Stimulated activated CD4-positive, alpha-beta T cell treated with anti-CD3 and anti-CD28 coated beads, Interleukin-12 subunit alpha, Interleukin-12 subunit beta, amount 100 ng/mL, for 4 hours (primary cell): ENCODE data around the gene SPON1.

Experiments
- DNase-seq: peaks from one replicate; pipeline ENCODE4 v3.0.0-alpha.2; 2020

The SPON1 gene

DNA sequence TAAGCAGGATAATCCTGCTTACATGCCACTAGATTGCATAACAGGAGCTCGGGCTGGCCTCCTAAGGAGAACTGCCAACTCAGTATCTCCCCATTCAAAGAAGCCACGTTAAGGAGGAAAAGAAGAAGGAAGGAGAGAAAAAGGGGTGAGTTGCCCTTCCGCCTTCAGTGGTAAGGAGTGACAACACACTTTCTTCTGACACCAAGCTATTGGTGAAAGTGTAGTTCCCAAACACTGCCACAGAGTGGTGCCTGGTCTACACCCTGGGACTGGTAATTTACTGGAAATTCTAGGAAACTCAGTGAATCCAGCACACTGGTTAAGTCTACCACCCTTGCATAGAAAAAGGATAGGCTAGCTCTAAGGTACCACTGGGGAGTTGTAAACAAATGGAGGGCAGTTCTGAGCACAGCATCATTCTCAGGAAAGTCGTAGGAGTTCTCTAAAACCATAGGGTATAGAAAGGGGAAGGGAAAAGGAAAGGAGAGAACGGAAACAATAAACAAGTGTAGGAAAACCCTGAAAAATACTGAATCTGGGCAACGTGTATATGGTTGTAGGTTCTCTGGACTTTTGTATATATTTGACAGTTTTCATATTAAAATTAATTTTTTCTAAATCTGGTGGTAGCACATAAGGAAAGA, 338.3 kb downstream of the SPON1 start:
- peak; percentile 6 for DNase-seq

DNA sequence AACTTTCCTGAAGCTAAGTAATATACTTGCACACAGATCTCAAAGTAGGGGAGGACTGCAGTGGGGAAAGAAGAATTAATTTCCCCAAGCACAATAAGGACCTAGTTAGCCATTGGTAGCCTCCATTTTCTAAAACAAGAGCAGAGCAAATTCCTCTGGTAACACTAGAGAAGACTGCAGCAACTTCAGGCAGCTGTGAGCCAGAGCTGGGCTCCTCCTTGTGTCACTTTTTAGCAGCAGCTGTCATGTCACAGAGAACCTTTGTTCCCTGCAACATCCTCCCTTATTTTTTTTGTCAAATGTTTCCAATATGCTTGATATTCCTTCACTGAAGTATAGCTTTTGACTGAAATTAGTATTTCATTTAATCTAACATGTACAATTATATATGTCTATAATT, 342.1 kb downstream of the SPON1 start:
- DNase-seq: no peak

DNA sequence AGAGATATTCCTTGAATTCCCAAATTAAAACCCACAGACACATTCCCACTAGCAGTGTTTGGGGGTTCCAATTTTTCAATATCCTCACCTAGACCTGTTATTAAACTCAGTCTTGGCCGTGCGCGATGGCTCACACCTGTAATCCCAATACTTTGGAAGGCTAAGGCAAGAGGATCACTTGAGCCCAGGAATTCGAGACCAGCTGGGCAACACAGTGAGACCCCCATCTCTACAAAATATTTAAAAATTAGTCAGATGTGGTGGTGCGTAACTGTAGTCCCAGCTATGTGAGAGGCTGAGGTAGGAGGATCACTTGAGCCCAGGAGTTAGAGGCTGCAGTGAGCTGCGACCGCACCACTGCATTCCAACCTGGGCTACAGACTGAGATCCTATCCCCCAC, 343.1 kb downstream of the SPON1 start:
- DNase-seq: no peak

DNA sequence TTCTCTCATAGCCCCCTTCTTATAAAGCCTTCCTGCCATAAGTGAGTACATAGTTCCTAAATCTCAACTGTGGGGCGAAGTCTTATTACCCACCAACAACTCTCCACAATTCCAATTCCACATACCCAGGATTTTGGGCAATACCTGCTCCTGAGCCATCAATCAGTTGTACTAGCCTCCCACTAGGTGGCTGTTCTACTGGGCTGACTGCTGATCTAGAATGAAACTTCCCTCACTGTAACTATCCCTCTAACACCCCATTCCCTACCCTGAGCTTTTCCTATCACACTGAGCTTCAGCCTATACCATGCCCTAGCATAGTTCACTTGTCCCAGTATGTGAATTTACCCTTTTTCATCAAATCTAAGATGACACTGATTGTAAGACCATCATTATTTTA, 344.0 kb downstream of the SPON1 start:
- DNase-seq: no peak

DNA sequence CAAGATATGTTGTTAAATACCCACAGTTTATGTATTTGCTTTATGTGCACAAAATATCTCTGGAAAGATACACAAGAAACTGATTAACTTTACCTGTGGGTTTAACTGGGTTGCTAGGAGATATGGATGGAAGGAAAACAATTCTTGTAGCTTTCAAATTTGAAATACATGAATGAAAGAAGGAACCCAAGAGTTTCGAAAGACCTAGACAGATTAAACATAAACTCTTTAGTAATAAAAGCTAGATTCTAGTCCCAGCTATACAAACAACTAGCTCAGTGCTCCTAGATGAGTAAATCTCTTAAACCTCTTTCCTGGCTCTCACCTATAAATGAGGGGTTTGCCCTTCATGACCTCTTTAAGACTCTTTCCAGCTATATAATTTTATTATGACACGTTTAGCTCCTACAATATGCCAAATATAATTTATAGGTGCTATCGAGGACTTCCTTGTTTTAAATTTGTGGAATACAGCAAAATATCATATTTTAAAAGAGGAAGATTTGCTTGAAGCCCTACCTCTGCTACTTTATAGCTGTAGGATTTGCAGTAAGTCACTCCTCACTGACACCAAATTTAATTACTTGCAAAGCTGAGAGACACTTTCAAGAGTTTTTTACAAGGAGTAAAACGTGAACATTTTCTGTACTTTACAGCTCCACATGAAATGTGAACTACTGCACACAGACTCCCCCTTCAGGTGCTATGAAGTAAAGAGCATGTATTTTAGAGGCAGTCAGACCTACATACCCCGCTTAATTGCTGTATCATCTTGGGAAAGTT, 345.8 kb downstream of the SPON1 start:
- DNase-seq: no peak

DNA sequence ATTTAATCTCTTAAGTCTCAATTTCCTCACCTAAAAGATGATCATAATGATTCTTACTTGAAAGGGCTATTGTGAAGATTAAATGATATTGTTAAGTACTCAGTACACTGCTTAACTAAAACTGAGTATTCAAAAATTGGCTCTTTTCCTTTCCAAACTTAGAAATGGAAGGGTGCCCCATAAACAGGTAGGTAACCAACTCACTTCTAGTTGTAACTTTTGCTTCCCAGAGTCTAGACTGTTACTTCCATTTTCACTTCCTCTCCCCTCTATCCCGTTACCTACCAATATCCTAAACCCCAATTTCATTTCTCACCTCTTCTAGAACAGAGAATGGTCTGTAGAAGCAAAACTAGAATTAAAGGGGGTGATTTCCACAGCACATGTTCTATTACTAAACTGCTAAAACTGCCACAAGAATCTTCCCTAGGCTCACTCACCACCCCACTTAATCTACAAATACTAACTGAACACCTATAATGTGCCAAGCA, 346.4 kb downstream of the SPON1 start:
- DNase-seq: no peak

DNA sequence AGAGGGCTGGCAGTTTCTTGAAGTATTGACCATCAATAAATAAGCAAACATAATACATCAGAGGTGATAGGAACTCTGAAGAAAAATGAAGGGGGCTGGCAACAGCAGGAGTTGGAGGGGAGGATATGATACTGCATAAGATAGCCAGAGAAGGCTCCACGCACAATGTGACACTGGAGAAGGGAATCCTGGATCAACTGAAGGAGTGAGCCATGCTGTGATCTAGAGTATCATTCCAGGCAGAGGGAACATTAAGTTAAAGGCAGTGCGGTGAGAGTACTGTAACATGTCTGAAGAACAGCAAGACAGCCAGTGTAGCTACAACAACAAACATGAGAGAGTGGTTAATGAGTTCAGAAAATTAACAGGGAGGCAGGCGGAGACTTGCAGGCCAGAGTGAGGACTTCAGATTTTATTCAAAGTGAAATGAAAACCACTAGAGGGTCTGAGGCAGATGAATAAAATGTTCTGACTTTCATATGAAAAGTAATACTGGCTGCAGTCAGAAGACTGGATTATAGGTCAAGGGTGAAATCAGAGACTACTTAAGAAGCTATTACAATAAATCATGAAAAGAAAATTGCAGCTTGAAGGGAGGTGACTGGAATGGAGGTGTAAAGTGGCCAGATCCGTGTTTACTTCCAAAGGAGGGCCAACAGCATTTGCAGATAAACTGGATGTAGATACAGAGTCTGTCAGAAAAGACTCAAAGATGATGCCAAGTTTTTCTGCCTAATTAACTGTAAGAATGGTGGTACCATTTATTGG, 347.1 kb downstream of the SPON1 start:
- DNase-seq: no peak

DNA sequence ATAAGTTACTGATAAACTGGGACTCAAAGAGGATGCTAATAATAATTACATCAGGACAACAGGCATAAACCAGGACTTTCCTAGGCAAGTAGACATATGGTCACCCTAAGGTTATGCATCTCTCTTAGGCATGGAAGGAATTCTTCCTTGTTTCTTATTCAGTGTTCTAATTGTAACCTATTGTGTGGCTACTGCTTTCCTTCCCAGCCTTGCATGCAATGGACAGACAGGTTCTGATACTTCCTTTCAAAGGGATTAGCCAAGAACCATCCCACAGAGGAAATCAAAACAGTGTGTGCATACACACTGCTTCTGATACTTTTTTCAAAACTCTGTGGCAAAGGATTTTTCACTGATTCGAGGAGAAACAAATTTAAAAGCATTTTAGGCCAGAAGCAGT, 348.2 kb downstream of the SPON1 start:
- no peak for DNase-seq

DNA sequence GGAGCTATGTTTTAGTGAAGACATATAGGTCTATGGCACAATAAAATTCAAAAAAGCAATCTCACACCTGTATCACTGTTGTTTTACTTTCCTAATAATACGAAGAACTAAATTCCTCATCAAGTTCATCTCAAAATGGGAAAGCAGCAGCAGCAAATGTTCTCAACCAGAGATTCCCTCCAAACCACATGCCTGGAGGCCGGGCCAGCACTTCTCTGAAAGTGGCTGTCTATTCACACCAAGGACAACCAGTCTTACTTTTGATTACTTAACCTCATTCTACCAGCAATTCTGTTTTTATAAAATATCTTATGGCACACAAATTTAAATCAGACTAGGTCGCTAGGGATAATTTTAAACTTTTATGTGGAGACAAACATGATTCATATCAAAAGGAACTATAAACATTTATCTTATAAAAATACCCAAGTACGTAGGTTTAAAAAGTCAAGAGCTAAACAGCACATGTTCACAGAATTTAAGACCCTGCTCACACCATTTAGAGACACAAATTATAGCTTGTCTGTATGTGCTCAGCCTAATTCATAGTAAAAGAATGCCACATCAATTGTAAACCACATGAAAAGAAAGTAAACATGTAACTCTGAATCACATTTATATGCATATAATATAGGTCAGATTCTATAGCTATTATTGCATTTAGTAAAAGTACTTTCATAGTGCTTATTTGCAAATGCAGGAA, 350.4 kb downstream of the SPON1 start:
- DNase-seq: no peak

DNA sequence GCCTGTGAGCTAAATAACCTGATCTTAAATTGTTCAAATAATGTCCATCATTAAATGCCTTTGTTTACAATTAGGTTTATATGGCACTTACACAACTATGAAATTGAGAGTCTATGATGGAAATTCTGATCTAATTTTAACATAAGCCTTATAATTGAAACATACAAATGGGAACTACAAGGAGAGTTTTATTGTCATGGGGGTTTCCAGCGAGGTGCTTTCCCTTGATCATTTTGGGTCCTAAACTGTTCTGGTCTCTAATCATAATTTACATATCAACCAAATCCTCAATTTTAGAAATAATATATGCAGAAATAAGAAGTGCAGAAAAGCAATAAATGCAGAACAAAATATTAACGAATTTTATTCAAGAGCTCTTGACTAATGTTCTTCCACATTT, 351.6 kb downstream of the SPON1 start:
- DNase-seq: no peak

DNA sequence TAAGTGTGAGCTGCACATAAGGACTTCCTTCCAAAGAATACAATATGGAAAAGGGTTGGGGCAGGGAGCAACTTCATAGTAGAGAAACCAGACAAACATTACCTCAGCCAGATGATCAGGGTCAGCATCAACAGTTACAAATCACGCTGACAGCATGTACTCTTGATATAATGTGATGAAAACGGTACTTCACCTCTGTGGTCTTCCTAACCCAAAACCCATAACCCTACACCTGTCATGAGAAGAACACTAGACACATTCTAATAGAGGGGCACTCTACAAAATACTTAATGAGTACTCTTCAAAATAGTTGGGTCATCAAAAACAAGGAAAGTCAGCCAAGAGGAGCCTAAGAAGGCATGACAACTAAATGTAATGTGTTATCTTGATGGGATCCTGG, 352.6 kb downstream of the SPON1 start:
- DNase-seq: no peak
